C4-2B (cell line): ENCODE results near the gene ZNRF4.
"Not testable (repeated sequence)": the region's sequence is repeated elsewhere in the genome, so short reads cannot be mapped to it uniquely, and the experiment has no call there.

Experiments used
- H3K27ac ChIP-seq: fragments of 450-650 bp; 2 replicates; pipeline ENCODE4 v1.5.1; 2017
- CTCF ChIP-seq: fragments of 450-650 bp; conservative IDR thresholded peaks from 2 replicates; pipeline ENCODE4 v1.5.1; 2017; ENCODE audit warnings: mild to moderate bottlenecking
- ZFX ChIP-seq: fragments of 450-650 bp; IDR thresholded peaks from 2 replicates; pipeline ENCODE4 v1.6.1; 2017

The ZNRF4 gene

GRCh38 chr19:5478241-5478924, 23.2 kb downstream of the ZNRF4 start:
- H3K27ac ChIP-seq: no peak overlapping the region
- TF ChIP-seq ZFX (no peak), CTCF (no peak)

GRCh38 chr19:5478925-5479588, 23.8 kb downstream of the ZNRF4 start:
- no peak overlapping the region for H3K27ac ChIP-seq
- TF ChIP-seq CTCF (no peak), ZFX (no peak)

- TF ChIP-seq CTCF: no peak
- TF ChIP-seq ZFX: no peak
- H3K27ac ChIP-seq: no peak overlapping the region
Measured at GRCh38 chr19:5479958-5480357, 24.7 kb downstream of the ZNRF4 start.

- no peak overlapping the region for H3K27ac ChIP-seq
- no peak; the same call in 1 of the 2 replicates for TF ChIP-seq CTCF
- TF ChIP-seq ZFX: no peak
Measured at GRCh38 chr19:5480427-5480836, 25.2 kb downstream of the ZNRF4 start.

- TF ChIP-seq CTCF (no peak), ZFX (no peak)
- no peak overlapping the region for H3K27ac ChIP-seq
Measured at GRCh38 chr19:5481957-5482356, 26.7 kb downstream of the ZNRF4 start.

GRCh38 chr19:5484398-5485285, 29.4 kb downstream of the ZNRF4 start:
- H3K27ac ChIP-seq: no peak overlapping the region
- no peak for TF ChIP-seq ZFX

- TF ChIP-seq CTCF (no peak), ZFX (no peak)
Measured at GRCh38 chr19:5485286-5485636, 30.0 kb downstream of the ZNRF4 start.

GRCh38 chr19:5485658-5486057, 30.4 kb downstream of the ZNRF4 start:
- not testable (repeated sequence) for H3K27ac ChIP-seq

More at GRCh38 chr19:5485286-5485636, 30.0 kb downstream of the ZNRF4 start:
- H3K27ac ChIP-seq: no peak overlapping the region
